Pulmonary artery endothelial cell (primary cell): ENCODE data around the gene PPM1M. TPM values are rescaled to one million over a fixed set of nuclear protein-coding genes. Genes with fewer than 3 reads are reported as not detected.

Source experiments
- DNase-seq: peaks from one replicate; pipeline ENCODE4 v3.0.0-alpha.2; 2011; ENCODE audit warnings: low read depth, low spot score
- total RNA-seq: library from RNA; depleted of rRNA; stranded (reverse); fragments of >200 nt; gene quantifications from 2 replicates; pipeline ENCODE4 v1.2.3, GENCODE V29; 2014

The PPM1M gene
- total RNA-seq, 1 donor from 2014 or later: 15.9 TPM

DNA sequence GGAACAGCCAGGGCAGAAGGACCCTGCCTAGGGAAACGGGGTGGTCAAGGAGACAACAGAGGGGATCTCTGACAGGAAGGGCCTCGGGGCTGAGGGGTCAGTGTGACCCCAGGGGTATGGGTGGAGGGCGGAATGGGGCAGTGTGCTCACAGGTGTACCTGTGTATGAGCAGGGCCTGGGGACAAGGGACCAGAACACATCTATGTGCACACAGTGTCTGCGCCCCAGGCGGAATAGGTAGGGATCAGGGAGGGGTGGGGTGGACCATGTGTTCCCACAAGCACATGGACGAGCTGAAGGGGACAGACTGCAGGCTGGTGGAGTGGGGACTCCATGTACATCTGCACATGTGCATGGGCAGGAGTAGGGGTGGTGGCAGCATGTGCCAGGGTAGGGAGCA lies 15.1 kb upstream of the PPM1M start:
- no peak for DNase-seq

DNA sequence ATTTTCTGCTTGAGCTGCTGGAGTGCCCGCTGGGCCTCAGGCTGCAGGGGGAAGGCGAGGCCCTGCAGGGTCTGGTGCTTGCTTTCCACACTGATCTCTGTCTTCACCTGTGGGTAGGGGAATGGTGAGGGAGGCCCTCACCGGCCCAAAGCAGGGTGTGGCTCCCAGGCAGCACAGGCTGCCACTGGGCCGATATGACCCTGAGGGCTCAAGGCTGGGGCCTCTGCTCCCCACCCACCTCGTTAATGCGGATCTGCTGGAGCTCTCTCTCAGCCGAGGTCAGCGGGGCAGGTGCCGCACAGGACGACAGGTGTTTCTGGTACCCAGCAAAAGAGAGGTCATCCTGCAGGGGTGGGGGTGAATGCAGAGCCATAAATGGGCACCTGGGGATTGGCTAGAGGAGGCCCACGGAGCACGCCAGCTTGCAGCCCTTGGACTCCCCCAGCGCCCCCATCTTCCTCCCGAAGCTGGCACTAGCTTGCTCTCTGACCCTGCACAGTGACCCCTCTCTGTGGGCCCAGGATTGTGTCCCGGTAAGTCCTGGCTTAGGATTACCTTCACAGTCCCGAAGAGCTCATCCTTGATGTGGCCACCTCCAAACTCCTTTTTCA lies 14.6 kb upstream of the PPM1M start:
- DNase-seq: no peak

DNA sequence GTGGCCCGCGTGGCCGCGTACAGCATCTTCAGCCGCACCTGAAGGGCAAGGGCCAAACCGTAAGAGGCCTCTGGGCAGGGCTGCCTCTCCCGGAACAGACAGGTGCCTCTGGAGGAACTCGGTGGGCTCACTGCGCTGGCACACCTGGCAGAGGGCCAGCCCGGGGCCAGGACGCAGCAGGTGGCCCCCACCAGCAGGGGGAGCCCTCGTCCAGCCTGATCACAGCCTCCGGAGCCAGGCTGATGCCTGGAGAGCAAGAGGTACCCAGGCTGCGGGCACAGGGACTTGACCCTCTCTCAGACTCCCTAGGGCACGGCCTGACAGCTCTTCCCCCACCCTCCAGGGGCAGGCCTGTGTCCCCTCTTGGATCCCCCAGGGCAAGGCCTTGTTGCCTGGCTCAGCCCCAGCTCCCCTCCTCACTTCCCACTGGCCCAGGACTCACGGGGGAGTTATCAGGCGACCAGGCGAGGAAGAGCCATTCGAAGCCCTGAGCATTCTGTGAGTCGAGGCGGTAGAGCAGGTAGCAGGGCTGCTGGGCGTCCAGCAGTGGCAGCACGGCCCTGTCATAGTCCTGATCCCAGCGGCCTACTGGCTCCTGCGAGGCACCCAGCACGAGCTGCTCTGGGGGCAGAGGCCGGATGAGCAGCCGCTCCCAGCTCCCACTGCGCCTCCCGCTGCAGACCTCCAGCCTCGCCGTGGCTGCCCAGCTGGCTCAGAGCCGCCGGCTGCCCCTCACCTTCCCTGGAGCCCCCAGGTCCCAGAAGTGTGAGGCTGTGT lies 13.9 kb upstream of the PPM1M start:
- no peak for DNase-seq

DNA sequence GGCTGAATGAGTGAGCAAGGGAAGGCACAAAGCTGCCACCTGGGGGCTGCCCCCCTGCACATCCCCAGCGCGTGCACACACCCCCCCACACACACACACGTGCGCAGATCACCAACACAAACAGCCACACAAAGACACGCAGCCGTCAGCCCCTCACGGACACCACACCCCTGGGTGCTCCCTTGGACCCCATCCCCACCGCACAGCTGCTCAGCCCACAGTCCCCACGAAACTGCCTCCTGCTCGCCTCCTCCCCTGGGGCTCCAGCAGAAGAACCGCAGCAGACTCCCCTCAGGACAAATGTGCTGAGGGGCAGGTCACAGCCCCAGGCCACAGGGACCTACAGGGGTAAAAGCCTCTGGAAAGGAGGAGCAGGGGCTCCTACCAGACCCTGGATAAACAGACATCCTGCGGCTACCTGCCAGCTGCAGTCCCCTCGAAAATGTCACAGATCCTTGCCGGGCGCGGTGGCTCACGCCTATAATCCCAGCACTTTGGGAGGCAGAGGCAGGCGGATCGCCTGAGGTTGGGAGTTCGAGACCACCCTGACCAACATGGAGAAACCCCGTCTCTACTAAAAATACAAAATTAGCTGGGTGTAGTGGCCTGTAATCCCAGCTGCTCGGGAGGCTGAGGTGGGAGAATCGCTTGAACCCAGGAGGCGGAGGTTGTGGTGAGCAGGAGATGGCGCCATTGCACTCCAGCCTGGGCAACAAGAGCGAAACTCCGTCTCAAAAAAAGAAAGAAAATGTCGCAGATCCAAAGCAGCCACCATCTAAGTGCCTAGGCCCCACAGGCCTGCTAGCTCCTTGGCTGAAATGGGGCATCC lies 13.1 kb upstream of the PPM1M start:
- no peak for DNase-seq

DNA sequence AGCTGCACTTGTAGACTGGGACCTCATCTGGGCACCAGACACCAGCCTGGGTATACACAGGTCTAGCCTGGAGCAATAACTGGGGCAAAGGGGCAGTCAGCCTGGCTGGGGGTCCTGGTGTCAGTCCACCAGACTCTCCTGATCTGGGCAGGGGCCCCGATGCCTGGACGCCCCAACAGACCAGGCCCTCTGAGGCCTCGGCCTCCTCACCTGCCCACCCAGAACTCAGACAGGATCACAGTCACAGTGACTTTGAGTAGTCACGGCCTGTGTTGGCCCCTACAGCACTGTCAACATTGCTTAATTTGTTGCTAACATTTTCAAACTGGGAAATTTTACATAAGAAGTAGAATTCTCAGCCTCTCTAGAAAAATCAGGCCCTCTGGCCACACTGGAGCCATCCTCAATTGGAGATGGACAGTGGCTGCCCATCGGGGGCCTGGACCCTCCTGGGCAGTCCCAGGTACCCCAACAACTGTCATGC lies 12.4 kb upstream of the PPM1M start:
- no peak for DNase-seq

DNA sequence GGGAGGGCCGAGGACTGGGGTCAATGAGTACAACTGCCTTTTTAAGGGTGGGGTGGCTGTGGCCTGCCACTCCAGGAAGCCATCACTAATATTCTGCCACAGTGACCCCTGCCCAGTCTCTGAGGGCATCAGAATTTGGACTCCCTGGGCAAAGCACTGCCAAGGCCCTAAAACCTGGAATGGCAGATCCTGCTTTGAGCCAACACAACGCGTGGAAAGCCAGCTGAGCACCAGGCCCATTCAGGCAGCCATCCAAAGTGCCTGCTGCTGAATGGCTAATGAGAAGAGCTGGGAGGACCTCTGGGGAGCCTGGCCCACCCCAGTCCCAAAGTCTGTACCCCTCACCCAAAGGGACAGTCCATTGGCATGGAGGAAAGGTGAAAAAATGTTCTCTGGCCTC lies 11.6 kb upstream of the PPM1M start:
- no peak for DNase-seq

DNA sequence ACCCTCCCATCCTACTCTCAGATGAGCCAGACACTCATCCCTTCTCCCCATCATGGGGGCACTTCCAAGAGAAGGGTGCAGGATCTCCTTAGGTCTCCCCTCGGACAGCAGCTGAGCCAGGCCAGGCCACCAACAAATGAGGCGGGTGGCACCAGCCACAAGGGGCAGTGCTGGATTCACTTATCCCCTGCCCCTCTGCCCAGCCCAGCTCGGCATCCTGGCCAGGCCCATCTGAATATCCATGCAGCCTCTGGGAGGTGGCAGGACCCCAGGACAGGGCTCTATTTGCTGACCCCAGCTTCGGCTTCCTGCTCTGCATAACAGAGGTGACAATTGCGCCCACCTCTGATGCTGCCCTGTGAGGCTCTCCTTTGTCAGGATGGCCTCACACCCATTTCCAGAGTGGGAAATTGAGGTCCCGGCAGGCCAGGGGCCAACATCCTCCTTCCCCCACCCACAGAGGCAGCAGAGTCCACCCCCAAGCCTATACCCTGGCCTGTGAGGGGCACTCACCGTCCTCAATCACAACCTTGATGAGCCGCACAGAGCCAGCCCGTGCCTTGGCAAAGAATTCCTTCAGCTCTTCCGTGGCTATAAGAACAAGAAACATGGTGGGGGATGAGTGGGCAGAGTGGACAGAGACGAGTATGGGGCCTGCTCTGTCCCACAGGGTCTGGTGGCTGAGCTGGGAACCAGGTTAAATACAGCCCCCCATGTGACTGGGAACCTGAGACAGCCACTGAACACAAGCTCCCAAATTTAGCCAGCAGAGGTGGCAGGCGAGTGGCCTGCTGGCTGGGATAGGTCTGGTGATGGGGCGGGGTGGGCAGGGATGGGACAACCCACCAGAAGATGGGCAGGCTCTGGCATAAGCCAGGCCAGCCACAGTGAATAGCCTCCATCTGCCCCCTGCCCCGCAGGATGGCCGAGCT lies 10.8 kb upstream of the PPM1M start:
- DNase-seq: no peak

DNA sequence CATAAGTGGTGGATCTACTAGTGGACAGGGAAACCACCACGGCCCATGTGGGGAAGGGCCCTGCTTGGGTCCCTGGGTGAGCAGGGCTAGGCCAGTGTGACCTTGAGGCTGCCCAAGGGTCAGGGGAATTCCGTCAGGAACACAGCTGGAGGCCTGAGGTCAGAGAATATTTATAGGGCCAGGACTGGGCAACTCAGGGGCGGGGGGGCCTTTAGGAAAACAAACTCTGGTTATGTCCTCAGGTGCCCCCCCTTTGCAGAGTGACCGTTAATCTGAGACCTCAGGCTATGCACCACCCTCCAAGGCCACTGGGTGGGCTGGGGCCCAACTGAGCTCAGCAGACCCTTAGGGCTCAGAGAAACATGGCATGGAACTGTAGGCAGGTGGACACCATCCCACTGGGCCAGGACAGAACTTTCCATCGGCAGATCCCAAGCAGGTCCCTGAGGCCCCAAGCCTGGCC lies 9.1 kb upstream of the PPM1M start:
- no peak for DNase-seq

DNA sequence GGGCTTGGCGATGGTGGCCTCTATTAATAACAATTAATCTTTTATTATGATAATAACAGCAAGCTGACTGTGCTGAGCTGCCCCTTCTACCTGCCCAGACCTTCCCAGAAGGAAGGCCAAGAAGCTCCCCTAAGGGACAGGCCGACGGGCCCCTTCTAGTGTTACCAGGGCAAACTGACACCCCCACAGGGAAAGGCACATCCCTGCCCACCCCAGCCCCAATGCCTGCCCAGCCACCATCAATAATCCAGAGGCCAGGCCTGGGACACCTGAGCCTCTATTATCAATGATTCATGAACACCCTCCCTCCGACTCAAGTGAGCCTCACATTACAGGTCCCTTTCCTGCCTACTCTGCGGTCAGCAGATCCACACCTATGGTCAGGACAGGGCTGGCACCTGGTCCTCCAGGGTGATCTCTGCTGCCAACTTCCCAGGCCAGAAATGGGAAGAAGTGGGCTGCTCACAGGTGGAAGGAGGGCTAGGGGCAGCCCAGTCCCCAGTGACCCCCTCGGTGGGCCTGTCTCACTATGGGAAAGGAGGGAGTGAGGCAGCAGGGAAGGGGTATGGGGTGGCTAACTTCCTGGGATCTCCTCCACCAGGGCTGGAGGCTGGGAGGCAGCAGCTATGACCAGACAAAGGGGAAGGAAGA lies 8.4 kb upstream of the PPM1M start:
- DNase-seq: no peak

DNA sequence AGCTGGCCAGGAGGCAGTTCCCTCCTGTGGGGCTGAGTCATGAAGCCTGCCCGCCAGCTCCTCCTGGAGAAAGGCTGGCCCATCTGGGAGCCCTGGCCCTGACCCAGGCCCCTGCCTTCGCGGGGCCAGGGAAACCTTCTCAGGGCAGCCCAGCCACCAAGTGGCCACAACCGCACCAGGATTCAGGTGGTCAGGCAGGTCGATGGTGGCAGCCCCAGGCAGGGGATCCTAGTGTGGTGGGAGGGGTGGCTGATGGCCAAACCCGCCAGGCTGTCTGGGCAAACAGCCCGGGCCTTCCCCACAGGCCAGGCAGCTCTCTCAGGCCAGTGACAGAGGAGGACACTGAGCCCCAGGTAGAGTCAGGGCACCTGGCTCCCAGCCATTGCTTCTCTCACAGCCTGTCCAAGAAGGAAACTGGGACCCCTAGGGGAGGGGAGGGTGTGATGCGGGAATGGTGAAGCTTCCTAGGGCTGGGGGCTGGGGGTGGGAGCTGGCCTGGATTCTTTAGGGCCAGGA lies 7.8 kb upstream of the PPM1M start:
- DNase-seq: no peak

DNA sequence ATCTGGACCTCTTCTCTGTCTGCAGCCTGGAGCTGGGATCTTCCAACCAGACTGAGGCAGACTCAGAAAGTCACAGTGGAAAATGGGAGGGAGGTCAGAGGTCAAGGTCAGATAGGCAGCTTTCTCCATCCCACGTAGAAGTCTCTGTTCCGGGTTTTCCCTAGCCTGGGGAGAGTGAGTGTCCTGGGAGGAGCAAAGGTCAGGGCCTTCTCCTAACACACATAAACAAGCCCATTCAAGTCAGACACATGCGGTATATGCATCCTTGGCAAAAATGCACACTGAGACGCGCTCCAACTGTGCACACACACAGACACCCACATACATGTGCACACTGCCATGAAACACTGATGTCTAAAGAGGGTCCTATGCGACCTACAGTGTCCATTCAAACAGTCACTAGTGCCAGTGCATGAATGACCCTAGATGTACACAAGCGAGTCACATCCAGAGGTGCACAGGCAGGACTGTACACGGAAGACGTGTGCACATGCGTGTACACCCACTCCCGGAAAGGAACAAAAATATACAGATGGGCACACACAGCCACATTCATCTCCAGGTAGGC lies 7.3 kb upstream of the PPM1M start:
- no peak for DNase-seq

DNA sequence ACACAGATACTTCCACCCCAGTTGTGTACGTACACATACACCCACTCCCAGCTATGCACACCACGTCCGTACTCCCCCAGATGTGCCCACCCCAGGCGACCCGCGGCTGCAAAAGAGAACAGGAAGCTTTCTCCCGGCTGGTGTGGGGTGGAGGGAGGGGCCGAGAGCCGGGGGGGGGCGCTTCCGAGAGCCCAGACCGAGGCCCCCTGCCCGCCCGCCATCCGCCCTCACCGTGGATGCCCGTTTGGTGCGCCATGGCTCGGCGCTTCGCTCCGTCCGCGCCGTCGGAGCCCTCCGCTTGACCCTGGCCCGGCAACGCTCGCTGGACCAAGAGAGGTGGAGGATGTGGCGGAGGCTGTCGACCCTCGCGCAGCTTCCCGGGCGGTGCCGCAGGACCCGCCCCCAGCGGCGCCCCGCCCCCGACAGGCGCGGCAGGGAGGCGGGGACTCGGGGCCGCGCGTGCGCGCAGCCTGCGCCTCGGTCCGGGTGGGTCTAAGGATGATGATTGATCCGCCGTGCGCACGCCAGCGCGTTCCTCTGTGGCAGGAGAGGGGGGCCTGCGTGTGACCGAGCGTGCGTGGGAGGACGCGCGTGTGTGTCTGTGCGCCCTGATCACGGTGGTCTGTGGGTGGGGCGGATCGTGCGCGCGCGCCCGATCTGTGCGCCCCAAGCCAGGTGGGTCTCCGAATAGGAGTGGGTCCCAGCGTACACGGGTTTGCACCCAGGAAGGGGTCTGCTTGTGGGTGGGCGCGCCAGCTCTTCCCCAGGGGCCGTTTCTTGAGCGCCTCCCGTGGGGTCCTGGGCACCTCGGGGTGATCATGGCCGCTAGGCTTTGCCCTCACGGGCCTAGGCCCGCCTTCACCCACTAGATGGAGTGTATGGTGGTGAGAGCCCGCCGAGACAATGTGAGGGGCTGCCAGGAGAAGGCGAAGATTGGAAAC lies 6.5 kb upstream of the PPM1M start, which contains the start of gene TWF2:
Gene TWF2 (minus strand): TSS at position 398 of the 941 bp plus-strand sequence. CDS start 142 bp downstream, at position 256.
- no peak for DNase-seq

DNA sequence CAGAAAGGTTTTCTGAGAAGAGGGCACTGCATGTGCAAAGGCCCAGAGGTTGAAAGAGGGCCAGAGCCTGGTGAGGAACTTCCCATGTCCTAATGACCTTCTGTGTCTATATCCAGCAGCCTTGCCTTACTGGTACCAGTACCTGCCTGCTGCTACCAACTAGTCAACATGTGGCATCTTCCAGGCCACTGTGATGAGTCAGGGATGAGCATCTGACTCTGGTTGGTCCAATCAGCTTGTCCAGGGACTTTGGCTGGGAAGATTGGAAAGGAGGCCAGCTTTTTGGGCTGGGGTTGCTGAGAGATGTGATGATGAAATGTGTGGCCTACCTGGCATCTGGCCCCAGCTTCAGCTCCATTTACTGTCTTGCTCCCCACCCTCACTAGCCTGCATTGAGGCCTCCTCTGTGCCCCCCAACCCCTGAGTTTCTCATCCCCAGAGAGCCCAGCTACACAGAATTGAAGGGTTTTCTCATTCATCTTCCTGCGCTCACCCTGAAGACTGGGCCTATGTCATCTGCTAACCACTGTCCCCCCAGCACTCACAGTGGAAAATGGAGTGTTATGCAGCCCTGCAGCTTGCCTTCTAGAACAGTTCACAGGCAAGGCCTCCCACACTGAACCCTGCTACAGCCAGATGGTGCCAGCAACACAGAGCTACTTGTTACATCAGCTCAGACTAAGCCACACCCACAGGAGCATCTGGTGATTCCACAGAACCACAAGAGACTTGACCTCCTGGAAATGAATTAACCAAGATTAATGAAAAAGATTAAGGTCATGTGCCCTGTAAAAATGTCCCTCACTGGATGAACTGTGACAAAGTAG lies 5.3 kb upstream of the PPM1M start:
- no peak for DNase-seq

DNA sequence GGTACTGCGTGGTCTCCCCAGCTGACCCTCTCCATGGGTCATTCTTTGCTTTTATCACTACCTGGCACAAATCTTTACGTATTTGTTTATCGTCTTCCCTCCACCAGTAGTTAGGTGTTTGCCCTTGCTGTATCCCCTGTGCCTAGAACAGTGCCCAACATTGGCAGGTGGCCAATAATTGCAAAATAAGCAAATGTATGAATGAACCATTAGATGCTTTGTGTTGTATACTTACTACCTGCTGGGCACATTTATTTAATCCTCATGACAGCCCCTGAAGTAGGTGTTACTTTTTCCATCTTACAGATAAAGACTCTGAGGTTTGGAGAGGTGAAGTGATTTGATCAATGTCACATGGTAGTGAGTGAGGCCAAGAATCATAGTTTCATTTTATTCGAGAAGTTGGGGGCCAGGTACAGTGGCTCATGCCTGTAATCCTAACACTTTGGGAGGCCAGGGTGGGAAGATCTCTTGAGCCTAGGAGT lies 4.6 kb upstream of the PPM1M start:
- no peak for DNase-seq

DNA sequence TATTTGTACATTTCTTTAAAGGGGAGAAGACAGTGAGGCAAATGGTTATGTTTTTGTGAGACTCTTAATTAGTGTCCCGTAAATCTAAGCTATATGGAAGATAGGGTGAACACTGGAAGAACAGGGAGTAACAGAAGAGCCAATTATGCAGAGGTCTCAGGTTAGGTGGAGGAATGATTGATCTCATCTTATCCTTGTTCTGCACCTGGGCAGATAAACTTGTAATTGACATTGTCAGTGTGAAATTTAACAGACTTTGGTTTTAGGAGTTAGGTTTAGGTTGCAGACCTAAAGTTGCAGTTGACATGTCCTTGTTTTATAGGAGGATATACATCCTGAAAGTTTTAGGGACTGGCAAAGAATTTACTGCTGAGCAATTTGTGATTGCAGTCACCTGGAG lies 3.5 kb upstream of the PPM1M start:
- no peak for DNase-seq

DNA sequence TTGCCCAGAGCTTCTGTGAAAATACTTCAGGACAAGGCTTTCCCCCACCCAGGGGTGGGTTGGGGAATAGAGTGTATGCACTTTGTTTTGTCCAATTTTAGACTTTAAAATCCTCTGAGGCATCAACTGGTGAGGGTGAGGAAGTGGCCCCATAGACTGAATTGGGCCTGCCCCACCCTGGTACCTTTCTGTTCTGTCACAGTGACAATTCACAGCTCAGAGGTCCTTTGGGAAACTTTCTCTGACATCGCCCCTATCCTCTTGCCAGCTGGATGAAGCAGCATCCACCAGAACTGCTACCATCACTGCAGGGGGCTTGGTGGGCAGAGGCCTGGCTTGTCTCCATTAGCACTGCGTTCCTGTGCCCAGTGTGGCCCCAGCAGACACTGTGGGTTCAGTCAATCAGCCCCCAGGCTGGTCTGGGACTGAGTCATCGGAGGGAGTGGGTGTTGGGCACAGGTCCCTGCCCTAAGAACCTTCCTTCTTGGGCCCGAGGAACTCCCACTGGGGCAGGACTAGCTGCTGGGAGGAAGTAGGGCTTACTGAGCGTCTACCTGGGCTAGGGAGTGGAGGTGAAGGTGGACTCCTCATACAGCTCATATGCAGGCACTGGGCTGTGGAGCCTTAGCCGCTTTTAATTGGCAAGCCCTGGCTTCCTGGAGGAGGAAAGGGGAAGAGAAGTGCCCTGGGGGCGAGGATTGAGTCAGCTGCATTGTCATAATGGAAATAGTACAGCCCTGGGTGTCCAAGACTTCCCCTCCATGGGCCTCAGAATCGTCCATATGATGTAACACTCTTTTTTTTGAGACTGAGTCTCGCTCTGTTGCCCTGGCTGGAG lies 1.5 kb upstream of the PPM1M start:
- DNase-seq: no peak

DNA sequence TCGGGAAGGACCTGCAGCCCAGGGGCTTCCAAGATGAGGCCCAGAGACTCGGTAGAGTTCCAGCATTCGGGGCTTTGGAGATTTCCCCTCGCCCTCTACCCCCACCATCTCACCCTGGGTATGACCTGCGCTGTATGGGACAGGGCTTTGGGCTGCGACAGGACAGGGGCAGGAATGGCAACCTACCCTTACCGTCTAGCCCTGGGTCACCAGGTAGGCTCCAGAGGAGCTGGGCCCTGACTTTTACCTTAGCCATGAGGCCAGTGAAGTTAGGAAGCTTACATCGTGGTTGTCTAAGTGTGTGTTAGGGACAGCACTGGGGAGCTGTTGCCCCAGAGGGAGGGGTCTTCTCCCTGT lies 683 bp downstream of the PPM1M start:
- no peak for DNase-seq
